ENCODE data around the gene GRK1.

Gene GRK1

DNA sequence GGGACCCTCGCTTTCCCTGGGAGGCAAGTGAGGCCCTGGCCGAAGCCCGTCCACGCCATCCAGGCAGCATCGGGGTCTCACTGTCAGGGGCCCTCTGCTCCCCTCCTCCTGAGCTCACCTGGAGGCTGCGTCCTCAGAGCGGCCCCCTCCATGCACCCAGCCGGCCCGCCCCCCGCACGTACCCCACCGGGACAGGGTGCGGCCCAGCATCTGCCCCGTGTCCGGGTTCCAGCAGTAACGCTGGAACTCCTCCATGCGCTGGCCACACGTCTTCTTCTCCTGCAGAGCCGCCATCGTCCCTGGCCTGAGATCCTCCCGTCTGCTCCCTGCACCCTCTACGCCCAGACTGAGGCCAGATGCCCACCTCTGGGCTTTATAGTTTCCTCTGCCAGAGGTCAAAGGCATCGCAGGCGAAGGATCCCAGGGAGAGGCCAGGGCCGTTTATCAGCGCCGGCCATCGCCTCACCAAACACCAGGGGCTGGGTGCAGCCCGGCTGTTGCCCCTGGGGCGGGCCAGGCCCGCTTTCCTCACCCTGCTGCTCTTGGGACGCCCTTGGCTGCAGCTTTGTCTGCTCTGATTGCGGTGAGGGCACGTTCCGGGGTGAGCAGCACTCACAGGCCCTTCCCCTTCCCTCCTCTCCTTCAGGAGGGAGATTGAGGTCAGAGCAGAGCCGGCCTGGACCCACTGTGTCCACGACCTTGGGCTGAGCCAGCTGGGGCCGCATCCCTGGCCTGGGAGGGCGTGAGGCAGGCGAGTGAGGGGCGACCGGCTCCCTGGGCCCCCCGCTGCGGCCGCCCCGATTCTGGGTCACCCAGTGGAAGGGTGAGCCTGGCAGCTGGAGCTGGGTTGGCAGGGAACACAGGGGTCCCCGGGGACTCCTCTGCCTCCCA lies 8.9 kb upstream of the GRK1 start, which contains the start of gene ATP4B:
Gene ATP4B (minus strand): TSS at position 348 of the 891 bp plus-strand sequence. CDS start 54 bp downstream, at position 294.
- no peaks in the 10 kb centered on the region for H3K27me3 ChIP-seq (ENCODE audit: low read length)
- no peaks in the 10 kb centered on the region for H4K20me1 ChIP-seq (ENCODE audit: low read depth, low read length)
- no peaks in the 10 kb centered on the region for H3K9me3 ChIP-seq (ENCODE audit: insufficient read depth, low read length)
- H3K9me2 ChIP-seq (replicated peaks; ENCODE audit: insufficient read depth, low read length): no peaks in the 10 kb centered on the region
- H3K4me2 ChIP-seq (ENCODE audit: low read depth, low read length, poor library complexity, severe bottlenecking): no peak within 1 kb of the TSS
- H2AFZ ChIP-seq (ENCODE audit: low read depth, low read length, severe bottlenecking): no peak within 1 kb of the TSS
- no peaks in the 10 kb centered on the region for H3K36me3 ChIP-seq (ENCODE audit: low read length)
- TF ChIP-seq EZH2phosphoT487 (conservative IDR thresholded peaks at IDR 0.05; ENCODE audit: low read length): no peak
- TF ChIP-seq, protein P1, sequence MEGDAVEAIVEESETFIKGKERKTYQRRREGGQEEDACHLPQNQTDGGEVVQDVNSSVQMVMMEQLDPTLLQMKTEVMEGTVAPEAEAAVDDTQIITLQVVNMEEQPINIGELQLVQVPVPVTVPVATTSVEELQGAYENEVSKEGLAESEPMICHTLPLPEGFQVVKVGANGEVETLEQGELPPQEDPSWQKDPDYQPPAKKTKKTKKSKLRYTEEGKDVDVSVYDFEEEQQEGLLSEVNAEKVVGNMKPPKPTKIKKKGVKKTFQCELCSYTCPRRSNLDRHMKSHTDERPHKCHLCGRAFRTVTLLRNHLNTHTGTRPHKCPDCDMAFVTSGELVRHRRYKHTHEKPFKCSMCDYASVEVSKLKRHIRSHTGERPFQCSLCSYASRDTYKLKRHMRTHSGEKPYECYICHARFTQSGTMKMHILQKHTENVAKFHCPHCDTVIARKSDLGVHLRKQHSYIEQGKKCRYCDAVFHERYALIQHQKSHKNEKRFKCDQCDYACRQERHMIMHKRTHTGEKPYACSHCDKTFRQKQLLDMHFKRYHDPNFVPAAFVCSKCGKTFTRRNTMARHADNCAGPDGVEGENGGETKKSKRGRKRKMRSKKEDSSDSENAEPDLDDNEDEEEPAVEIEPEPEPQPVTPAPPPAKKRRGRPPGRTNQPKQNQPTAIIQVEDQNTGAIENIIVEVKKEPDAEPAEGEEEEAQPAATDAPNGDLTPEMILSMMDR (IDR thresholded peaks at IDR 0.05; ENCODE audit: insufficient read depth, low read length, poor library complexity, severe bottlenecking): no peak
- H3K79me2 ChIP-seq (ENCODE audit: insufficient read depth, low read length): no peaks in the 10 kb centered on the region
- no peak within 1 kb of the TSS for H3K27ac ChIP-seq (ENCODE audit: low read depth, low read length)
- H3F3A ChIP-seq (ENCODE audit: insufficient read depth): no peaks in the 10 kb centered on the region; the same call in 1 of the 2 replicates
- no peak within 1 kb of the TSS for H3K9ac ChIP-seq (ENCODE audit: low read length)
- H3K4me3 ChIP-seq (ENCODE audit: insufficient read depth, low read length, poor library complexity, severe bottlenecking): no peak within 1 kb of the TSS

DNA sequence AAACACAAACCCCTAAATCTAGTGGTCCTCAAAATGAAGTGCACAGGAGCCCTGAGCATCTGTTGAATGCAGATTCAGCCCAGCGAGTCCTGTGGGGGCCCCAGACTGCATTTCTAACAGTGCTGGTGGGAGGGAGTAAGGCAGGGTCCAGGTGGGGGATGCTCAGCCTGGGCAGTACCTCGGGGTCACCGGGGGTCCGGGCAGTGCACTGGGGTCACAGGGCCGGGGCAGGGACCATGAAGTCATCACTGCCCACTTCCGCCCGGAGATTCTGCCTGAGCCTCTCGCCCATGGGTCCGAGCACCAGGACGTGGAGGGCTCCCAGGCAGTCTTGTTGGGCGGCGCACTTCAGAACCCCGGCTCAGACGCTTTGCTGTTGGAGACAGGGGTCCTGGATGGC lies 8.2 kb upstream of the GRK1 start:
- H3F3A ChIP-seq (ENCODE audit: insufficient read depth): no peaks in the 10 kb centered on the region; the same call in 1 of the 2 replicates
- H3K79me2 ChIP-seq (ENCODE audit: insufficient read depth, low read length): no peaks in the 10 kb centered on the region
- H3K9ac ChIP-seq (ENCODE audit: low read length): no peak overlapping the region
- no peaks in the 10 kb centered on the region for H3K27me3 ChIP-seq (ENCODE audit: low read length)
- H3K9me3 ChIP-seq (ENCODE audit: insufficient read depth, low read length): no peaks in the 10 kb centered on the region
- H2AFZ ChIP-seq (ENCODE audit: low read depth, low read length, severe bottlenecking): no peak overlapping the region
- H3K9me2 ChIP-seq (replicated peaks; ENCODE audit: insufficient read depth, low read length): no peaks in the 10 kb centered on the region
- H3K27ac ChIP-seq (ENCODE audit: low read depth, low read length): no peak overlapping the region
- no peaks in the 10 kb centered on the region for H4K20me1 ChIP-seq (ENCODE audit: low read depth, low read length)
- H3K36me3 ChIP-seq (ENCODE audit: low read length): no peaks in the 10 kb centered on the region
- H3K4me2 ChIP-seq (ENCODE audit: low read depth, low read length, poor library complexity, severe bottlenecking): no peak overlapping the region
- TF ChIP-seq EZH2phosphoT487 (conservative IDR thresholded peaks at IDR 0.05; ENCODE audit: low read length): no peak
- TF ChIP-seq, protein P1 (IDR thresholded peaks at IDR 0.05; ENCODE audit: insufficient read depth, low read length, poor library complexity, severe bottlenecking): no peak
- no peak overlapping the region for H3K4me3 ChIP-seq (ENCODE audit: insufficient read depth, low read length, poor library complexity, severe bottlenecking)

- H3K36me3 ChIP-seq (ENCODE audit: low read length): no peaks in the 10 kb centered on the region
- no peak overlapping the region for H2AFZ ChIP-seq (ENCODE audit: low read depth, low read length, severe bottlenecking)
These were observed 7.7 kb upstream of the GRK1 start for GRCh38 chr13:113659337-113659736.

More at GRCh38 chr13:113659337-113659736, 7.7 kb upstream of the GRK1 start:
- Histone ChIP-seq H3F3A (ENCODE audit: insufficient read depth) (no peaks in the 10 kb centered on the region), H3K27ac (ENCODE audit: low read depth, low read length) (no peak overlapping the region), H3K9me3 (ENCODE audit: insufficient read depth, low read length) (no peaks in the 10 kb centered on the region), H4K20me1 (ENCODE audit: low read depth, low read length) (no peaks in the 10 kb centered on the region), H3K9me2 (replicated peaks; ENCODE audit: insufficient read depth, low read length) (no peaks in the 10 kb centered on the region), H3K27me3 (ENCODE audit: low read length) (no peaks in the 10 kb centered on the region), H3K79me2 (ENCODE audit: insufficient read depth, low read length) (no peaks in the 10 kb centered on the region), H3K4me2 (ENCODE audit: low read depth, low read length, poor library complexity, severe bottlenecking) (no peak overlapping the region), H3K4me3 (ENCODE audit: insufficient read depth, low read length, poor library complexity, severe bottlenecking) (no peak overlapping the region), H3K9ac (ENCODE audit: low read length) (no peak overlapping the region)
- TF ChIP-seq EZH2phosphoT487 (conservative IDR thresholded peaks at IDR 0.05; ENCODE audit: low read length): no peak
- TF ChIP-seq, protein P1 (IDR thresholded peaks at IDR 0.05; ENCODE audit: insufficient read depth, low read length, poor library complexity, severe bottlenecking): no peak

Measured in SU-DHL-6 (cell line).